ENCODE data around the gene CCDC198. TPM values are rescaled to one million over a fixed set of nuclear protein-coding genes. Genes with fewer than 3 reads are reported as not detected.

The CCDC198 gene
- total RNA-seq, 4 donors from 2014 or later, result not detected

DNA sequence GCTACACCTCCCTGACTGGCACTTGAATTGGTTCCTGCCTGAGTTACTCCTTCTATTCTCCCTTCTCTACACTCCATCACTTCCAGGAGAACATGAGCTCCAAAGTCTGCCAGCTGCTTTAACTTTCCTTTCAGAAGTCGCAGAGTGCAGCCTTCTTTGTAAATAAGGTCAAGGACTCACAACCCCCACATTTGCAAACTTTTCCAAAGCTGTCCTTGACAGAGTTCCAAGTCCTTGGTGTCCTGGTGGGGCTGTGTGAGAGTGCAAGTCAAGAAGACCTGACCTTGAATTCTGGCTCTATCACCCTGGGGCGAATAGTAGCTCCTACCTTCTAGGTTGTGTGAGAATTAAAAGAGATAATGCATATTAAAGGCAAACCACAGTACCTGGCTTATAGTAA lies 15.6 kb downstream of the CCDC198 start:
- 67% methylated on average over 2 of the region's 2 CpGs; no CpG with 5 or more reads in 1 of the 2 donors for WGBS, 2 donors (ENCODE audit: low coverage in 1 of 2)
- Histone ChIP-seq H3K4me3 (no peak overlapping the region), H3K27ac (no peak overlapping the region), H3K4me1 (no peaks in the 10 kb centered on the region), H3K27me3 (no peaks in the 10 kb centered on the region), H3K36me3 (no peaks in the 10 kb centered on the region), H3K9me3 (no peaks in the 10 kb centered on the region)
- ATAC-seq, result no peak
- TF ChIP-seq POLR2A (IDR thresholded peaks at IDR 0.05) (no peak), EP300 (IDR thresholded peaks at IDR 0.05) (no peak), POLR2AphosphoS5 (IDR thresholded peaks at IDR 0.05) (no peak)
- TF ChIP-seq, protein P1, sequence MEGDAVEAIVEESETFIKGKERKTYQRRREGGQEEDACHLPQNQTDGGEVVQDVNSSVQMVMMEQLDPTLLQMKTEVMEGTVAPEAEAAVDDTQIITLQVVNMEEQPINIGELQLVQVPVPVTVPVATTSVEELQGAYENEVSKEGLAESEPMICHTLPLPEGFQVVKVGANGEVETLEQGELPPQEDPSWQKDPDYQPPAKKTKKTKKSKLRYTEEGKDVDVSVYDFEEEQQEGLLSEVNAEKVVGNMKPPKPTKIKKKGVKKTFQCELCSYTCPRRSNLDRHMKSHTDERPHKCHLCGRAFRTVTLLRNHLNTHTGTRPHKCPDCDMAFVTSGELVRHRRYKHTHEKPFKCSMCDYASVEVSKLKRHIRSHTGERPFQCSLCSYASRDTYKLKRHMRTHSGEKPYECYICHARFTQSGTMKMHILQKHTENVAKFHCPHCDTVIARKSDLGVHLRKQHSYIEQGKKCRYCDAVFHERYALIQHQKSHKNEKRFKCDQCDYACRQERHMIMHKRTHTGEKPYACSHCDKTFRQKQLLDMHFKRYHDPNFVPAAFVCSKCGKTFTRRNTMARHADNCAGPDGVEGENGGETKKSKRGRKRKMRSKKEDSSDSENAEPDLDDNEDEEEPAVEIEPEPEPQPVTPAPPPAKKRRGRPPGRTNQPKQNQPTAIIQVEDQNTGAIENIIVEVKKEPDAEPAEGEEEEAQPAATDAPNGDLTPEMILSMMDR (IDR thresholded peaks at IDR 0.05), result no peak

DNA sequence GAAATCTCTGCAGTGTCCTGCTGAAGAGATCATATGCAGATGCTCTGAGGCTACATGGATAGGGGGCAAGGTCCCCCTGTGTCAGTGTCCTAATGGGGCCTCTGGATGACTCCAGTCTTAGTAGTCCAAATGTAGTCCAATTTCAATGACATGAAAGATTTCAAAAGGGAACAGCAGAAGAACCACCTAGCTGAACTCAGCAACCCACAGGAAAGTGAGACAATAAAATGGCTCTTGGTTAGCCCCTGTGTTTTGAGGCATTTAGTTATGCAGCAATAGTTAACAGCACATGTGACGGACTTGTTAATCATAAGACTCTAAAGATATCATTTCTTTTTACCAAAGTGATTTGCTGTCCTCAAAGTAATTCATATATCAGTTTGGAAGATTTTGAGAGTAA lies 22.7 kb downstream of the CCDC198 start:
- no peaks in the 10 kb centered on the region for H3K36me3 ChIP-seq
- no peak overlapping the region for H3K27ac ChIP-seq
- no peaks in the 10 kb centered on the region for H3K4me1 ChIP-seq
- H3K27me3 ChIP-seq, result no peaks in the 10 kb centered on the region
- H3K9me3 ChIP-seq, result no peaks in the 10 kb centered on the region
- ATAC-seq, result no peak
- no peak overlapping the region for H3K4me3 ChIP-seq
- TF ChIP-seq POLR2A (IDR thresholded peaks at IDR 0.05) (no peak), POLR2AphosphoS5 (IDR thresholded peaks at IDR 0.05) (no peak), EP300 (IDR thresholded peaks at IDR 0.05) (no peak)
- TF ChIP-seq, protein P1 (IDR thresholded peaks at IDR 0.05), result no peak
- 89 to 100% methylated on average over 1 of the region's 1 CpG for WGBS, 2 donors (ENCODE audit: low coverage in 1 of 2)

DNA sequence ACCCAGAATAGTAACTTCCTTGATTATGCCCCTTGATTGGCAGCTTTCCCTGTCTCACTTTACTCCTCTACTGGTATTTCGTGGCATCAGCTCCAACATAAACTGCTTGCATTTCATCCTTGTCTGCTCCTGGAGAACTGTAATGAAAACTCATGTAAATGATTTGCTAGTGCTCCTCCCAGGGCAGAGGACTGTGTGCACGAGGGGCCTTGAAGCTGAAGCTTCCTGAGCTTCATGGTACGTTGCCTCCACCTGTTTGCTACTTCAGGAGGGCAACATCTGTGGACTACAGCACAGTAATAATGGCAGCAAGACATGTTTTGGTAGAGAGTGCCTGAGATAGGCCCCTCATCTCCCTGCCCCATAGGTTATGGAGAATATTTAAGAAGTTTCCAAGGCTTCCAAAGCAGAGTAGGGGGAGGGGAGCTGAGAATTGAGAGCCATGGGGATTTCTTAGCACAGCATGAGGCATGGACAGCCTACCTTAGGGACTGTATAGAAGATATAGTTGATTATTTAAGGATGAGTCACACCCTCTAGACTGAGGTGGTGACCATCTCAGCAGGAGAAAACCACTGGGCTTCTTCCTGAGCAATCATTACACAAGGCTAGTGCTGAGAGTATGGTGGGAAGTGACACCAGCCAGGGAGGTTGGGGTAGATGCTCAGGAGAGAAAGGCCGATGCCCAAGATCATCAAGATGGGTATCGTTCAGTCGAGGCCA lies 29.5 kb downstream of the CCDC198 start:
- 80 to 81% methylated on average over 1 to 6 of the region's 6 CpGs for WGBS, 2 donors (ENCODE audit: low coverage in 1 of 2)
- H3K27ac ChIP-seq, result no peak overlapping the region
- ATAC-seq, result no peak
- no peaks in the 10 kb centered on the region for H3K9me3 ChIP-seq
- no peaks in the 10 kb centered on the region for H3K36me3 ChIP-seq
- no peak for TF ChIP-seq POLR2A (IDR thresholded peaks at IDR 0.05)
- TF ChIP-seq, protein P1 (IDR thresholded peaks at IDR 0.05), result no peak
- TF ChIP-seq POLR2AphosphoS5 (IDR thresholded peaks at IDR 0.05), result no peak
- H3K4me3 ChIP-seq, result no peak overlapping the region
- H3K4me1 ChIP-seq, result no peaks in the 10 kb centered on the region
- no peaks in the 10 kb centered on the region for H3K27me3 ChIP-seq

DNA sequence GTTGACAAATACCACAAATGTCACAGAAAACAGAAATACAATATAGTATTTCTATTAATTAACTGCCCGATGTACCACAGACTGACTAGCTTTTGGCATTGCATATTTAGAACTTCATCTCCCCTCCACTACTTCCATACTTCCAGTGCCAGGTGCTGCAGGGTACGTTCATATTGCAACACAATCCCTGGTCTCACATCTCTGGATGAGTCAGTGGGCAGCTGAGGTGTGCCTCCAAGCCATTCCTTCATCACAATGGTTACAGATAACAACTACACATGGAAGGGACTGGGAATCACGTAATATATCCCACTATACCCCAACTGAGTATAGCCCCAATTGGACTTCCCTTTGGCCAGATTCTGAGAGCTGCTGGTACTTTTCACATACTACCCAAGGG lies 31.1 kb downstream of the CCDC198 start:
- WGBS, 2 donors (ENCODE audit: low coverage in 1 of 2), result 86 to 93% methylated on average over 3 of the region's 3 CpGs
- H3K27ac ChIP-seq, result no peak overlapping the region
- TF ChIP-seq POLR2AphosphoS5 (IDR thresholded peaks at IDR 0.05) (no peak), POLR2A (IDR thresholded peaks at IDR 0.05) (no peak), EP300 (IDR thresholded peaks at IDR 0.05) (no peak)
- TF ChIP-seq, protein P1 (IDR thresholded peaks at IDR 0.05), result no peak
- H3K27me3 ChIP-seq, result no peaks in the 10 kb centered on the region
- H3K36me3 ChIP-seq, result no peaks in the 10 kb centered on the region
- H3K9me3 ChIP-seq, result no peaks in the 10 kb centered on the region
- H3K4me3 ChIP-seq, result no peak overlapping the region
- no peaks in the 10 kb centered on the region for H3K4me1 ChIP-seq
- no peak for ATAC-seq

DNA sequence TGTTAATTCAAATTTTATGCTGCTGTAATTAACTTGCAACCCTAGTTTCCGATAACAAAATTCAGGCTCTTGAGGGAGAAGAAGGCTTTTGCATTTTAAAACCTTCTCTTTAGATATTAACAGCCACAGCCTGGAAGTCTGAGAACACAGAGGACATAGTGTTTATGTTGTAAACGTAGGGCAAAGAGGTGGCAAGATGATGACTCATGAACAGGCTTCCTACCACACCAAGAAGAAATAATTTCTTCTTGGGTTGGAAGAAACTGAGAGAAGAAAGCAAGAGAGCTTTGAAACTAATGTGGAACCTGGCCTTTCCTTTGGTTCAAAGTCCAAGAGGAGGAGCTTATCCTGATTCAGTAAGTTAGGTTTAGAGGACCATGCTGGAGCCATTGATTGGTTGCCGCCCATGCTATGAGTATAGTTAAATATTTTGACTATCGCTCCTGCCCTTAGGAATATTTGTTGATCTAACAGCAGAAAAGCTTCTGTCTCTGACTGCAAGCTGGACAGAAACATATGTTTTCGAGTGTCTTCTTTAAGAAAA lies 31.8 kb downstream of the CCDC198 start:
- no peaks in the 10 kb centered on the region for H3K4me1 ChIP-seq
- TF ChIP-seq, protein P1 (IDR thresholded peaks at IDR 0.05), result no peak
- TF ChIP-seq POLR2AphosphoS5 (IDR thresholded peaks at IDR 0.05) (no peak), EP300 (IDR thresholded peaks at IDR 0.05) (no peak), POLR2A (IDR thresholded peaks at IDR 0.05) (no peak)
- no peak overlapping the region for H3K27ac ChIP-seq
- 67 to 68% methylated on average over 2 to 5 of the region's 5 CpGs for WGBS, 2 donors (ENCODE audit: low coverage in 1 of 2)
- H3K4me3 ChIP-seq, result no peak overlapping the region
- H3K9me3 ChIP-seq, result no peaks in the 10 kb centered on the region
- no peak for ATAC-seq
- no peaks in the 10 kb centered on the region for H3K36me3 ChIP-seq
- H3K27me3 ChIP-seq, result no peaks in the 10 kb centered on the region

All from gastroesophageal sphincter (tissue), 4 donors.